HCT116 (cell line): ENCODE measurements around the gene ADRM1. TPM values are rescaled to one million over a fixed set of nuclear protein-coding genes. Genes with fewer than 3 reads are reported as not detected.

ENCODE experiments used
- ATAC-seq: fragments of 200-7000 bp; cut with Tn5 transposase; 2 replicates; pipeline ENCODE4 v1.9.1; 2020; ENCODE audit warnings: mild to moderate bottlenecking, moderate library complexity
- BruUV-seq: library from RNA; stranded (reverse); fragments of 400-500 nt; replicated peaks from 2 replicates; lab custom pipeline; 2021; lab: Mats Ljungman, UMichigan
- CTCF ChIA-PET: fragments of 300-600 bp; sonication (Branson Sonifier 250); formaldehyde crosslinking; loops from one replicate; lab custom pipeline; 2021; ENCODE audit warnings: antibody characterized with exemption; lab: Charles Lee
- POLR2A ChIA-PET: fragments of 300-600, 350-600 bp; sonication (Branson Sonifier 250); formaldehyde crosslinking; loops from one replicate; lab custom pipeline; 2021; ENCODE audit warnings: antibody characterized with exemption; lab: Charles Lee
- RAD21 ChIA-PET, 2 experiments: fragments of 300-600 bp; sonication (Branson Sonifier 250); formaldehyde crosslinking; loops; one replicate each; lab custom pipeline; 2023; ENCODE audit warnings: low total read pairs in 2 of 2; ENCODE audit not compliant: uncharacterized antibody in 2 of 2, unreplicated experiment in 2 of 2, low non-redundant PET in 1 of 2; lab: Charles Lee
- DNase-seq: peaks from one replicate; pipeline ENCODE4 v3.0.0-alpha.2; 2010; ENCODE audit warnings: low read depth, low spot score
- H2AFZ ChIP-seq: fragments of 200-600 bp; shearing (Covaris generic), sonication (generic); 2 replicates; pipeline ENCODE4 v1.6.1; 2017; ENCODE audit warnings: low read depth, mixed run types, mixed read lengths, antibody characterized with exemption, low read length; ENCODE audit not compliant: poor library complexity, severe bottlenecking
- H3K27ac ChIP-seq: 2 replicates; pipeline ENCODE4 v1.5.1; 2012; ENCODE audit warnings: low read depth, low read length
- H3K27me3 ChIP-seq: fragments of 200-600 bp; sonication (generic); 2 replicates; pipeline ENCODE4 v1.6.1; 2016; ENCODE audit warnings: mixed run types, low read length, mixed read lengths; ENCODE audit not compliant: insufficient read depth
- H3K36me3 ChIP-seq, 2 experiments: fragments of 200-500 bp in 1 of 2; fragments of 200-600 bp in 1 of 2; sonication (Bioruptor generic) in 1 of 2; sonication (generic) in 1 of 2; 2 replicates each; pipeline versions ENCODE4 v1.5.1 to v1.6.1; 2014 to 2016; ENCODE audit warnings: low read length in 2 of 2, inconsistent platforms in 1 of 2, mixed read lengths in 1 of 2, mixed run types in 1 of 2; ENCODE audit not compliant: insufficient read depth in 2 of 2, control insufficient read depth in 1 of 2
- H3K4me1 ChIP-seq, 2 experiments: fragments of 200-600 bp in 1 of 2; sonication (generic) in 1 of 2; 2 replicates each; pipeline versions ENCODE4 v1.5.1 to v1.6.1; 2012 to 2017; ENCODE audit warnings: low read length in 2 of 2, inconsistent platforms in 1 of 2, mild to moderate bottlenecking in 1 of 2, mixed read lengths in 1 of 2, mixed run types in 1 of 2, moderate library complexity in 1 of 2; ENCODE audit not compliant: insufficient read depth in 2 of 2, control insufficient read depth in 1 of 2
- H3K4me2 ChIP-seq: fragments of 200-600 bp; sonication (generic); 2 replicates; pipeline ENCODE4 v1.6.1; 2017; ENCODE audit warnings: mixed run types, low read length, mixed read lengths
- H3K4me3 ChIP-seq, 2 experiments: fragments of 200-600 bp in 1 of 2; sonication (generic) in 1 of 2; replicated peaks in 1 of 2; 2 replicates each; pipeline ENCODE4 v1.5.1; 2011 to 2016; ENCODE audit warnings: low read length in 2 of 2, control low read depth in 1 of 2, low read depth in 1 of 2, mild to moderate bottlenecking in 1 of 2, mixed read lengths in 1 of 2, mixed run types in 1 of 2
- H3K79me2 ChIP-seq: fragments of 200-600 bp; sonication (generic); 2 replicates; pipeline ENCODE4 v1.6.1; 2017; ENCODE audit warnings: mild to moderate bottlenecking, mixed run types, low read length, moderate library complexity, mixed read lengths; ENCODE audit not compliant: insufficient read depth
- H3K9ac ChIP-seq: fragments of 200-600 bp; sonication (generic); 2 replicates; pipeline ENCODE4 v1.6.1; 2016; ENCODE audit warnings: low read length, mixed read lengths
- H3K9me2 ChIP-seq: fragments of 200-600 bp; sonication (generic), shearing (Covaris generic); 2 replicates; pipeline ENCODE4 v1.6.1; 2017; ENCODE audit warnings: mixed run types, mild to moderate bottlenecking, moderate library complexity; ENCODE audit not compliant: insufficient read depth
- H3K9me3 ChIP-seq, 2 experiments: fragments of 200-500 bp in 1 of 2; fragments of 200-600 bp in 1 of 2; sonication (Bioruptor generic) in 1 of 2; sonication (generic) in 1 of 2; 2 replicates each; pipeline ENCODE4 v1.6.1; 2014 to 2017; ENCODE audit warnings: low read length in 2 of 2, mixed read lengths in 2 of 2, inconsistent platforms in 1 of 2, low read depth in 1 of 2, mild to moderate bottlenecking in 1 of 2, mixed run types in 1 of 2, moderate library complexity in 1 of 2; ENCODE audit not compliant: control insufficient read depth in 1 of 2, insufficient read depth in 1 of 2
- H4K20me1 ChIP-seq: fragments of 200-600 bp; sonication (generic), shearing (Covaris generic); 2 replicates; pipeline ENCODE4 v1.6.1; 2017; ENCODE audit warnings: mixed run types, mild to moderate bottlenecking, moderate library complexity; ENCODE audit not compliant: insufficient read depth
- ATF3 ChIP-seq: IDR thresholded peaks from 2 replicates; pipeline ENCODE4 v1.6.1; 2012
- CBX3 ChIP-seq: IDR thresholded peaks from 2 replicates; pipeline ENCODE4 v1.6.1; 2012; ENCODE audit warnings: low read depth
- CEBPB ChIP-seq: IDR thresholded peaks from 2 replicates; pipeline ENCODE4 v1.6.1; 2012; ENCODE audit warnings: low read depth
- CTCF ChIP-seq, 3 experiments: fragments of 200-600 bp in 1 of 3; sonication (generic) in 1 of 3; IDR thresholded peaks in 2 of 3; conservative IDR thresholded peaks in 1 of 3; 2 replicates each; pipeline ENCODE4 v1.5.1; 2012 to 2017; ENCODE audit warnings: low read depth in 2 of 3, low read length in 2 of 3, antibody characterized with exemption in 1 of 3, borderline replicate concordance in 1 of 3, control low read depth in 1 of 3, mild to moderate bottlenecking in 1 of 3, mixed read lengths in 1 of 3, mixed run types in 1 of 3, moderate library complexity in 1 of 3; ENCODE audit not compliant: insufficient read depth in 1 of 3
- EGR1 ChIP-seq: IDR thresholded peaks from 2 replicates; pipeline ENCODE4 v1.6.1; 2012; ENCODE audit warnings: low read depth
- ELF1 ChIP-seq: IDR thresholded peaks from 2 replicates; pipeline ENCODE4 v1.6.1; 2012; ENCODE audit warnings: low read depth, borderline replicate concordance
- EZH2 ChIP-seq: fragments of 200-600 bp; sonication (generic); IDR thresholded peaks from 2 replicates; pipeline ENCODE4 v1.6.1; 2017; ENCODE audit warnings: antibody characterized with exemption, mixed run types
- EZH2phosphoT487 ChIP-seq: fragments of 200-600 bp; IDR thresholded peaks from 2 replicates; pipeline ENCODE4 v1.6.1; 2018; ENCODE audit warnings: antibody characterized with exemption, borderline replicate concordance
- FOSL1 ChIP-seq: IDR thresholded peaks from 2 replicates; pipeline ENCODE4 v1.6.1; 2012; ENCODE audit warnings: low read depth
- JUND ChIP-seq: IDR thresholded peaks from 2 replicates; pipeline ENCODE4 v1.6.1; 2012
- MAX ChIP-seq: IDR thresholded peaks from 2 replicates; pipeline ENCODE4 v1.6.1; 2012
- POLR2A ChIP-seq: IDR thresholded peaks from 2 replicates; pipeline ENCODE4 v1.7.0; 2011; ENCODE audit warnings: borderline replicate concordance; ENCODE audit not compliant: insufficient read depth, insufficient read length; ENCODE audit errors: extremely low read depth
- POLR2AphosphoS5 ChIP-seq: IDR thresholded peaks from 2 replicates; pipeline ENCODE4 v1.6.1; 2011; ENCODE audit warnings: mild to moderate bottlenecking, low read depth, low read length, moderate library complexity
- REST ChIP-seq: IDR thresholded peaks from 2 replicates; pipeline ENCODE4 v1.6.1; 2012; ENCODE audit warnings: low read depth
- SP1 ChIP-seq: IDR thresholded peaks from 2 replicates; pipeline ENCODE4 v1.6.1; 2012; ENCODE audit warnings: low read depth
- SRF ChIP-seq: IDR thresholded peaks from 2 replicates; pipeline ENCODE4 v1.6.1; 2012; ENCODE audit warnings: low read depth
- TCF7L2 ChIP-seq: IDR thresholded peaks from 2 replicates; pipeline ENCODE4 v1.7.0; 2011; ENCODE audit warnings: borderline replicate concordance, inconsistent platforms; ENCODE audit not compliant: insufficient read depth, insufficient read length; ENCODE audit errors: extremely low read depth
- YY1 ChIP-seq: IDR thresholded peaks from 2 replicates; pipeline ENCODE4 v1.6.1; 2011; ENCODE audit warnings: low read length, low read depth, moderate library complexity, mild to moderate bottlenecking; ENCODE audit not compliant: insufficient replicate concordance; ENCODE audit errors: extremely low read depth
- ZFX ChIP-seq: fragments of 450-650 bp; IDR thresholded peaks from 2 replicates; pipeline ENCODE4 v1.6.1; 2017
- ZNF274 ChIP-seq: fragments of 200-500 bp; sonication (Bioruptor generic); IDR thresholded peaks from 2 replicates; pipeline ENCODE4 v1.6.1; 2014; ENCODE audit warnings: mild to moderate bottlenecking, low read depth, low read length, inconsistent platforms
- intact Hi-C: fragments of 100-400 bp; cut with micrococcal nuclease; formaldehyde crosslinking; loops from 2 replicates; pipeline ENCODE4 v1.10.0; 2022
- total RNA-seq: library from RNA; stranded (reverse); gene quantifications from one replicate; pipeline ENCODE4 v1.2.1, GENCODE V29; 2021; ENCODE audit not compliant: unreplicated experiment

The ADRM1 gene
- total RNA-seq, 1 experiment from 2014 or later = 158 TPM

GRCh38 chr20:62333820-62334595, 31.2 kb downstream of the ADRM1 start (continued):
- TF ChIP-seq TCF7L2 (no peak), EGR1 (no peak), YY1 (no peak), EZH2 (no peak), SRF (no peak), SP1 (no peak)

- Histone ChIP-seq H3K4me3 (no peak overlapping the region), H3K9me2 (no peaks in the 10 kb centered on the region), H3K27me3 (no peaks in the 10 kb centered on the region), H3K79me2 (no peaks in the 10 kb centered on the region), H3K9me3 (no peaks in the 10 kb centered on the region), H2AFZ (no peak overlapping the region), H3K9ac (no peak overlapping the region), H3K27ac (no peak overlapping the region), H4K20me1 (no peaks in the 10 kb centered on the region), H3K4me2 (no peak overlapping the region), H3K4me1 (no peaks in the 10 kb centered on the region), H3K36me3 (peaks cover 20 to 33% of the 10 kb centered on the region in 2 experiments; a peak in 3 of 4 replicates)
- TF ChIP-seq TCF7L2 = no peak
- TF ChIP-seq POLR2AphosphoS5 = no peak
- no peak for TF ChIP-seq ATF3
- no peak for TF ChIP-seq POLR2A
- no peak for TF ChIP-seq SRF
- TF ChIP-seq REST = no peak
- no peak for TF ChIP-seq EZH2phosphoT487
- no peak for TF ChIP-seq ELF1
- no peak for TF ChIP-seq CEBPB
- no peak for TF ChIP-seq YY1
- no peak for TF ChIP-seq ZNF274
- TF ChIP-seq CTCF (IDR thresholded peaks at IDR 0.05 in 2 of 3, conservative IDR thresholded peaks at IDR 0.05 in 1 of 3; ENCODE audit: borderline replicate concordance in 1 of 3, insufficient read depth in 1 of 3, low read depth in 2 of 3, low read length in 2 of 3) = no peak
- TF ChIP-seq EZH2 = no peak
- TF ChIP-seq CBX3 = no peak
- TF ChIP-seq MAX = no peak
- TF ChIP-seq FOSL1 = no peak
- TF ChIP-seq JUND = no peak
- no peak for TF ChIP-seq ZFX
- no peak for DNase-seq
- RAD21 ChIA-PET = no interaction called here
- no peak for ATAC-seq
- intact Hi-C loops = no loop called here
- POLR2A ChIA-PET = no interaction called here
- CTCF ChIA-PET = no interaction called here
- BruUV-seq = no TSS peak
Measured at GRCh38 chr20:62334881-62335280, 32.1 kb downstream of the ADRM1 start.
